Measurements from ENCODE around the gene FFAR3.

The FFAR3 gene

GRCh38 chr19:35357867-35358573 is at the start of gene FFAR3:
TSS of gene FFAR3 (plus strand) at chr19:35358460. CDS start at chr19:35358891, 431 bp downstream.
- no peak for DNase-seq (ENCODE audit: low read depth in 1 of 2, low spot score in 1 of 2)

DNA sequence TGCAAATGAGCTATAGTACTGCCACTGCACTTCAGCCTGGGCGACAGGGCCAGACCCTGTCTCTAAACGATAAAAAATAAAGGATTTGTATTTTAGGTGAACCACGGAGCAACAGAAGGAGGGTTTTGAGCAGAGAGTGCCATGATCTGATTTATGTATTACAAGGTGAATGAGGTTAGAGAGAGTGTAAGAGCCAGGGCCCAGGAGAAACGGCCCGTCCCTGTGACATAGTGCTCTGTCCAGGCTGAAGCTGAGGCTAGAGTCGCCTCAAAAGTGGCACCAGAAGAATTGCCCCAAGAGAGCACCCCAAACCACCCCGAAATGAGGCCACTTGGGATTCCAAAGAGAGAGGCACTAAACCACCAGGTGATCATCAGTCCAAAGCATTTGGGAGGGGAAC is 49.4 kb upstream of the FFAR3 start:
- no peak for DNase-seq (ENCODE audit: low read depth in 1 of 2, low spot score in 1 of 2)

DNA sequence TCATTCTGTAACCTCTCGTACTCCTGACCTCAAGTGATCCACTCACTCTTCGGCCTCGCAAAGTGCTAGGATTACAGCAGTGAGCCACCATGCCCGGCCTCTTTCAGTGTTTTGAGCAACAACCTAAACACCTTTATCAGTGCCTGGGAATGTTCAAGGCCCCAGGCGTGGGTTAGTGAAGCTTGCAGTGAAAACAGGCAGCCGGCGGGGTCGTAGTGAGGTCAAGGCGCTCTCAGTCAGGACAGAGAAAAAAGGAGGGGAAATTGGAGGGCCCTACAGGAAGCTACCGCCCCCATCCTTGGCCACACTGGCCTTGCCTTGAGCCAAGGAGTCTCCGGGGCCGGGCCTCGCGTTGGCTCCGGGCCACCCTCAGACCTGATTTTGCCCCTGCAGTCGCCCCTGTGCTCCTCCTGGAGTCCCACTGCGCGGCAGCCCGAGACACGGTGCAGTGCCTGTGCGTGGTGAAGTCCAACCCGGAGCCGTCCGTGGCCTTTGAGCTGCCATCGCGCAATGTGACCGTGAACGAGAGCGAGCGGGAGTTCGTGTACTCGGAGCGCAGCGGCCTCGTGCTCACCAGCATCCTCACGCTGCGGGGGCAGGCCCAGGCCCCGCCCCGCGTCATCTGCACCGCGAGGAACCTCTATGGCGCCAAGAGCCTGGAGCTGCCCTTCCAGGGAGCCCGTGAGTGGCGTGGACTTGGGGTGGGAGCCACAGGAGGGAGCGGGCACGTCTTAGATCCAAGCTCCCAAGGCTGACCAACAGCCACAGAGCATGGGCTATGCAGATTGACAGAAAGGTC is 48.6 kb upstream of the FFAR3 start:
- DNase-seq (ENCODE audit: low read depth in 1 of 2, low spot score in 1 of 2) = no peak

GRCh38 chr19:35310331-35310730 is 47.9 kb upstream of the FFAR3 start:
- DNase-seq (ENCODE audit: low read depth in 1 of 2, low spot score in 1 of 2) = no peak

DNA sequence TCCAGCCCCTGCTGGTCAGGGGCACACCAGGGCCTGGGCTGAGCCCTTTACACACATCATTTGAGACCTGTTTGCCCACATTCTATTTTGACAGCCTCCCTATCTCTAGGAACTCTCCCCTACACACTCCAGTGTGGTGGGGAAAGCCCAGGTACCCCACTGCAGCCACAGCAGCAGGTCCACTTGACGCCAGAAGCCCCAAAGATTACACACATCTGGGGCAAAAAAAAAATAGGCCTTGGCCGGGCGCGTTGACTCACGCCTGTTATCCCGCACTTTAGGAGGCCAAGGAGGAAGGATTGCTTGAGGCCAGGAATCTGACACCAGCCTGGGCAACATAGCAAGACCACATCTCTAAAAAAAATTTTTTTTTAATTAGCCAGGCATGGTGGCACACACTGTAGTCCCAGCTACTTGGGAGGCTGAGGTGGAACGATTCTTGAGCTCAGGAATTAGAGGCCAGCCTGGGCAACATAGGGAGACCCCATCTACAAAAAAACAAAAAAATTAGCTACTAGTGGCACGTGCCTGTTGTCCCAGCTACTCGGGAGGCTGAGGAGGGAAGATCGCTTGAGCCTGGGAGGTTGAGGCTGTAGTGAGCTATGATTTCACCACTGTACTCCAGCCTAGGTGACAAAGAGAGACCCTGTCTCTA is 47.3 kb upstream of the FFAR3 start:
- no peak for DNase-seq (ENCODE audit: low read depth in 1 of 2, low spot score in 1 of 2)

DNA sequence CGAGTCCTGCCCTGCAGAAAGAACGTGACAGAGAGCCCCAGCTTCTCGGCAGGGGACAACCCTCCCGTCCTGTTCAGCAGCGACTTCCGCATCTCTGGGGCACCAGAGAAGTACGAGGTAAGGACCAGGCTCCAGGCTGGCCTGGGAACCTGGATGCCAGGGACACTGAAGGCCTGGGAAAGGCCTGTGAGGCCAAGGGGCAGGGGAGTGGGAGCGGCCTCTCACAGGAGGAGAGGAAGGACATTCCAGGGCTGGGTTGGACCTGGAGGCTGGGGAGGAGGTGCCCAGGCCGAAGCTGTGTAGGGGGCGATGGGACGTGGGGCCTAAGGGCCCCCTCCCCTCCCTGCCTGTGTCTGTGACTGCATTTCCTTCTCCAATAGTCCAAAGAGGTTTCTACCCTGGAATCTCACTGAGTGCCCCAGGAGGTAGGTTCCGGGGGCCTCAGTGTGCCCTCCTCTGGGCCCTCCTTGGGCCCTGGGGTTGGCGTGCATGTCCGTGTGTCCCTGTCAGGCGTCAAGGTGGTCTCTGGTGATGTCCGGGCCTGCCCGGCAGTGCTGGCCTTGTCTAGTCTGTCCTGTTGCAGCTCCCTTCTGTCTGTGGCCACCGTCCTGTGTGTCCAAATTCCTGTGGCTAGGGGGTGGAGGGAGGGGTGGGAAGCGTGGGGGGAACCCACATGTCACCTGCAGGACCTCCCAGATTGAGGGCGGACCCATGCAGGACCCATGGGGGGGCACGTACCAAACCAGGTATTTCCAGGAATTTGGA is 46.2 kb upstream of the FFAR3 start:
- no peak for DNase-seq (ENCODE audit: low read depth in 1 of 2, low spot score in 1 of 2)

- no peak for DNase-seq (ENCODE audit: low read depth in 1 of 2, low spot score in 1 of 2)
Observed at GRCh38 chr19:35313587-35313986, 44.7 kb upstream of the FFAR3 start.

- no peak for DNase-seq (ENCODE audit: low read depth in 1 of 2, low spot score in 1 of 2)
Observed at GRCh38 chr19:35314031-35314430, 44.2 kb upstream of the FFAR3 start.

DNA sequence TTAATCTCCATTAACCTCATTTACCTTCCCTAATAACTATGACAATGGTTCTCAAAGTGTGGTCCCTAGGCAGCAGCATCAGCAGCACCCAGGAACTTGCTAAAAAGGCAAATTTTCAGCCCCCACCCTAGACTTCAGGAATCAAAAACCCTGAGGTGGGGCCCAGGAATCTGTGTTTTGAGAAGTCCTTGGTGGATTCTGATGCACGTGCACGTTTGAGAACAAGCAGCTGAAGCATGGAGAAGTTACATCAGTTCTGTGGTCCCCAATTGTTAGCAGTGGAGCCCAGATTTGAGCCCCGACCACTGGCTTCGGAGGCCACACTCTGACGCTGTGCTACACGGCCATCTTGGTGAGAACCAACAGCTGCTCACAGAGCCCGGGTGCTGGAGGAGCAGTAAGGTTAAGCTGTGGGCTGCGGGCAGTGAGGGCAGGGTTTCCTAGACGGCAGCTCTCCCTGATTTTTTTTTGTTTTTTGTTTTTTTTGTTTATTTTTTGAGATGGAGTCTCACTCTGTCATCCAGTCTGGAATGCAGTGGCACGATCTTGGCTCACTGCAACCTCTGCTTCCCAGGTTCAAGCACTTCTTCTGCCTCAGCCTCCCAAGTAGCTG is 43.3 kb upstream of the FFAR3 start:
- DNase-seq (ENCODE audit: low read depth in 1 of 2, low spot score in 1 of 2) = no peak

DNA sequence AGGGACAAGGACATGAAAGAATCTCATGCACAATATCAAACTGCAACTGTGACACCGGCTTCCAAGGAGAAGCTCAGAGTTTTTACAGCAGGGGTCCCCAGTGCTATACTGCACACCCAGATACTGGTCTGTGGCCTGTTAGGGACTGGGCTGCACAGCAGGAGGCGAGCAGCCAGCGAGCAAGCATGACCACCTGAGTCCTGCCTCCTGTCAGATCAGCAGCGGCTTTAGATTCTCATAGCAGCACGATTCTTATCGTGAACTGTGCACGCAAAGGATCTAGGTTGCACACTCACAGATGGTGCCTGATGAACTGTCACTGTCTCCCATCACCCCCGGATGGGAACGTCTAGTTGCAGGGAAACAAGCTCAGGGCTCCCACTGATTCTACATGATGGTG is 42.4 kb upstream of the FFAR3 start:
- DNase-seq (ENCODE audit: low read depth in 1 of 2, low spot score in 1 of 2) = no peak

GRCh38 chr19:35316560-35316959 is 41.7 kb upstream of the FFAR3 start:
- no peak for DNase-seq (ENCODE audit: low read depth in 1 of 2, low spot score in 1 of 2)

DNA sequence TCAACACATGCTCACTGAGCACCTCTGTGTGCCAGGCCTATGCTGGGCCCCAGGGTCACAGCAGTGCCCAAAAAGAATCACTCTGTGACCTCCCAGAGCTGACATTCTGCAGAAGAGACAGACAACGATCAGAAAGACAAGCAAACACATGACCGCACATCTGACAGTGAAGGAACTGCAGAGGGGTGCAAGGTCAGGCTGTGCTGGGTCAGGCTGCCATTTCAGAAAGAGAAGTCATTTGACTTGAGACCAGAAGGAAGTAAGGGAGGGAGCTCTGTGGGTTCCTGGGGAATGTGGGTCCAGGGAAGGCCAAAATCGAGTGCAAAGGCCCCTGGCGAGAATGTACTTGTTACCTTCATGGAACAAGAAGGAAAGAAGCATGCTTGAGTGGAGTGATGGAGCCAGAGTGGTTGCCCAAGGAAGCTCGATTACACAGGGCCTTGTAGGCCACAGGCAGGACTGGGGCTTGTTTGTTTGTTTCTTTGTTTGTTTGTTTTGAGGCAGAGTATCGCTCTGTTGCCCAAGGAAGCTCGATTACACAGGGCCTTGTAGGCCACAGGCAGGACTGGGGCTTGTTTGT is 40.7 kb upstream of the FFAR3 start:
- no peak for DNase-seq (ENCODE audit: low read depth in 1 of 2, low spot score in 1 of 2)

DNA sequence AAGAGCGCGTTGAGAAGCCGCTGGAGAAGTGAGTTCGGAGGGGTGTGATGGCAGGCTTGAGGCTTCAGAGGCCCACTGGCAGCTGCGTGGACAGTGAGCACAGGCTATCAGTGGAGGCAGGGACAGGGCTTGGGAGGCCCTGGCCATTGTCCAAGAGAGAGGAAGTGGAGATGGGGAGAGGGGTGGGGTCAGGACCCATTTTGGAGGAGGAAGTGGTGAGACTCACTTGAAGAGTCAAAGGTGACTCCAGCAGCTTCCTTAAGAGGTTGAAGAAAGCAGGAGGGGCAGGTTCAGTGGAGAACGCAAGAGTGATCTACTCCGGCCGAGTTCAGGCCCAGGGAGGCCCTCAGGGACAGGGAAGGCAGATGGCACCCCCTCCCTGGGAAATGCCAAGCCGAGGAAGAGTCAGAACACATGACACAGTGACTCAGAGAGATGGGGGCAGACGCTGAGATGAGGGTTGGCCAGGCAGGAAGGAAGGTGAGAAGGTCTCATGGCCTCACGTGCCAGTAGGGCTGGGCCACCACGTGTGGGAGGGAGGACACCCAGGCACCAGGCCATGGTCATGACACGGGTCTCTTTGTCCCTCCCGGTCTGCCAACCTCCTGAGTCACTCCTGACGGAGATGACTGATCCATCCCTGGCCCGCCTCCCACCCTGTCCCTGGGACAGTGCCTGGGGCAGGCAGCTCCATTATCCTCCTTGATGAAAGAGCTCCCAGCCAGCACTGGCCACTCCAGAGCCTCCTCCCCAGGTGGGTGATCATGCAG is 39.4 kb upstream of the FFAR3 start:
- DNase-seq (ENCODE audit: low read depth in 1 of 2, low spot score in 1 of 2) = no peak

DNA sequence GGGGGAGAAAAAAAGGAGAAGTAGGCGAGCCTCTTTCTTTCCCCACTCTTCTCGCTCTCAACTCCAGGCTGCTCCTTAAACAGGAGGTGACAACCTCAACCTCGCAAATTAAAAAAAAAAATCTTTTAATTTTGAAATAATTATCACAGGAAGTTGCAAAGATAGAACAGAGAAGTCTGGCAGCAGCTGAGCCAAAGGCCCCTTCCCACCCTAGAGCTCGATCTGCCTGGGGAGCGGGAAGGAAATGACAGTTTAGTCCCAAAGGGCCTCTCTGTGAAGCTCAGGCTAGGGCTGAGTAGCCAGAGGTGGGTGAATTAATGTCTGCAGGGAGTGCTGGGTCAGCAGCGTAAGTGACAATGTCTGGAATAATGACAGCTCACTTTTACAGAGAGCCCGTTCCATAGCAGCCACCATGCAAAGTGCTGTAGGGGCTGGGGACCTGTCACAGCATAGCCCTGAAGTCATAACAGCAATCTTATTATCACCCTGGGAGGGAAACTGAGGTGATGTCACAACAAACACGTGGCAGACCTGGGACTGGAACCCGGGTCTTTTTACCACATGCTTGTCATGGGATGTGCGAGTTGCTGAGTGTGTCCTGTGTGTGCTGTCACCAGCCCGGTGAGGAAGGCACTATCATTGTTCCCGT is 38.1 kb upstream of the FFAR3 start:
- no peak for DNase-seq (ENCODE audit: low read depth in 1 of 2, low spot score in 1 of 2)

GRCh38 chr19:35321291-35321690 is 37.0 kb upstream of the FFAR3 start:
- DNase-seq (ENCODE audit: low read depth in 1 of 2, low spot score in 1 of 2) = no peak

GRCh38 chr19:35322014-35322413 is 36.2 kb upstream of the FFAR3 start:
- no peak for DNase-seq (ENCODE audit: low read depth in 1 of 2, low spot score in 1 of 2)

- no peak for DNase-seq (ENCODE audit: low read depth in 1 of 2, low spot score in 1 of 2)
Observed at GRCh38 chr19:35327642-35328041, 30.6 kb upstream of the FFAR3 start.

DNA sequence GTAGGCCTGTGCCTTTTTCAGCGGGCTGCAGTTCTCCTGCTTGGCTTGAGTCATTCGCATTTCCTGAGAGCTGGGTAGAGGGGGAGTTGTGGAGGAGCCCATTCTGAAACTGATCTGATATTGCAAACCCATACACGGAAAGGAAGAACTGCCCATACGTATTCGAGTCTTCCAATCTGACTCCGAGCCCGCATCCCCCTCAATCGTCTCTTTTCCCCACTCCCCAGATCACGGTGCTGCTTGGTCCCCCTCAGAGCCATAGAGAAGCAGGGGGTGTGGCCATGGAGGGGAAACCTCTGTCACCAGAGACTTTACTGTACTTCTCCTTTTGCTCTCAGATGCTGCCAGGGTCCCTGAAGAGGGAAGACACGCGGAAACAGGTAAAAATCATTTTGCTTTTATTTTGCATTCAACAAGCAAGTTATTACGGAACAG is 29.4 kb upstream of the FFAR3 start, which contains the start of gene CD22:
Gene CD22, plus strand, starts transcription at position 337 of the 435 bp plus-strand sequence. CDS start 2,854 bp downstream, outside the sequence.
- no peak for DNase-seq (ENCODE audit: low read depth in 1 of 2, low spot score in 1 of 2)

GRCh38 chr19:35329323-35329722 is 28.9 kb upstream of the FFAR3 start:
- DNase-seq (ENCODE audit: low read depth in 1 of 2, low spot score in 1 of 2) = no peak

Data from activated T-helper 1 cell treated with anti-CD3 and anti-CD28 coated beads, Interleukin-2, amount 50 U/mL, for 16 hours (primary cell).